ENCODE results near the gene KIF1B.

GRCh38 chr1:10228528-10228927 lies 18.2 kb downstream of the KIF1B start:
- TF ChIP-seq CTCF (IDR thresholded peaks at IDR 0.05) (no peak), EP300 (IDR thresholded peaks at IDR 0.05) (no peak), POLR2AphosphoS5 (IDR thresholded peaks at IDR 0.05) (no peak)

All from sigmoid colon (tissue), 4 donors.